NCI-H2171 treated with DMSO at 0.1 percent for 48 hours (cell line): ENCODE measurements around the gene ATXN1.

Experiments used
- DNase-seq: peaks from one replicate; lab custom pipeline; 2025; lab: John Stamatoyannopoulos, UW

The ATXN1 gene

GRCh38 chr6:16361121-16361520 lies 400.1 kb downstream of the ATXN1 start:
- no peak for DNase-seq

- no peak for DNase-seq
Measured at GRCh38 chr6:16360365-16360764, 400.9 kb downstream of the ATXN1 start.

GRCh38 chr6:16359563-16359962 lies 401.7 kb downstream of the ATXN1 start:
- no peak for DNase-seq

GRCh38 chr6:16358531-16359138 lies 402.6 kb downstream of the ATXN1 start:
- DNase-seq = no peak

GRCh38 chr6:16355699-16356446 lies 405.4 kb downstream of the ATXN1 start:
- no peak for DNase-seq

- no peak for DNase-seq
Measured at GRCh38 chr6:16355238-16355637, 406.0 kb downstream of the ATXN1 start.

- DNase-seq = no peak
Measured at GRCh38 chr6:16354692-16355091, 406.6 kb downstream of the ATXN1 start.

GRCh38 chr6:16352821-16353438 lies 408.3 kb downstream of the ATXN1 start:
- DNase-seq = no peak

GRCh38 chr6:16352258-16352635 lies 409.0 kb downstream of the ATXN1 start:
- DNase-seq = no peak

GRCh38 chr6:16349544-16349943 lies 411.7 kb downstream of the ATXN1 start:
- DNase-seq = no peak

GRCh38 chr6:16346831-16347230 lies 414.4 kb downstream of the ATXN1 start:
- DNase-seq = no peak

- no peak for DNase-seq
Measured at GRCh38 chr6:16345449-16346330, 415.6 kb downstream of the ATXN1 start.

- no peak for DNase-seq
Measured at GRCh38 chr6:16344756-16345155, 416.5 kb downstream of the ATXN1 start.

- no peak for DNase-seq
Measured at GRCh38 chr6:16343593-16343992, 417.7 kb downstream of the ATXN1 start.

GRCh38 chr6:16339265-16339587 lies 422.0 kb downstream of the ATXN1 start:
- no peak for DNase-seq

GRCh38 chr6:16338577-16339264 lies 422.5 kb downstream of the ATXN1 start:
- peak; percentile 83 for DNase-seq

GRCh38 chr6:16337295-16337975 lies 423.8 kb downstream of the ATXN1 start:
- DNase-seq = peak; percentile 65

GRCh38 chr6:16336911-16337294 lies 424.4 kb downstream of the ATXN1 start:
- no peak for DNase-seq

GRCh38 chr6:16336056-16336818 lies 425.0 kb downstream of the ATXN1 start:
- DNase-seq = no peak

GRCh38 chr6:16335176-16335575 lies 426.1 kb downstream of the ATXN1 start:
- no peak for DNase-seq

- no peak for DNase-seq
Measured at GRCh38 chr6:16334671-16335070, 426.6 kb downstream of the ATXN1 start.
